HG03196 (cell line): ENCODE results near the gene TMEM229B.

Source experiments
- ATAC-seq: cut with Tn5 transposase; IDR thresholded peaks from one replicate; pipeline ENCODE4 v1.9.1; 2021; ENCODE audit not compliant: unreplicated experiment

The TMEM229B gene

DNA sequence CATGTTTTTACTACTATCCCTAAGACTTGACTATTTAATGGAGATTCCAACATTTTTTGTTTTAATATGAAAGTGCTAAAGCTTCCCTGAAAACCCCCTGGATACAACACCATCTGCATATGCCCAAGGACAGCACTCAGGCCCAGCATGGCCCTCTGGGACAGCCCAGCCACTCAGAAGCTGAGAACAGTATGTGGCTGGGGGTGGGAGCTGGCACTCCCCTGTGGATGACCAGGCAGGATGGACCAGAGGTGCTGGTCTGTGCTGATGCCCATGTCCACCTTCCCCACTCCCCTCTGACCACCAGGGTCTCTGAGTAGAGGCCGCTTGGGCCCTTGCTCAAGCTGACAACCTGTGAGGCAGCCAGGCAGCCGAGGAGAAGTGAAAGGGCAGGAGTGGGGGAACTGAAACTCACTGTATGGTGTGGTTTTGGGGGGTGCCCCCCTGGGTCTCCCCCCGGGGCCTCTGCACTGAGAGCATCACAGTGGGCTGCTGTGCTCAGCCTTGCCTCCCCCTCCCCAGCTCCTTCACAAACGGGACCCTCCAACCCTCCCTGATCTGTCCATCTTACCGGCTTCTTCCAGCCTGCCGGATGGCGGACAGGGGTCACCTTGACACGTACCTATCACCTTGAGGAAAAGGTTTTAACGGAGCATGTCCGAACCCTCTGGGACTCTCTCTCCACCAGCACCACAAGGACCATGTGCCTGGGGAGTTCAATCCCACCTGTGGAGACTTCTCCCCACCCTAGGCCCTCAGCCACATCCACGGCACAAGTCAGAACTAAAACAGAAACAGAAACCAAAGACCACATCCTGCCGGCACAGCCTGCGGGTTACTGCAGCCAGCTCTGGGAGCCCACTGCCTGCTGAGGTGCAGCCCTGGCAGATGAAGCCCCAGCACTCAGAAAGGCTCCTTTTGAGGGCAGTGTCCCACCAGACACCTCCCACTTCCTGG is at the start of gene TMEM229B:
Gene TMEM229B (minus strand): TSS at position 785 of the 957 bp plus-strand sequence. CDS start 14,798 bp downstream, outside the sequence.
- peak; percentile 89 for ATAC-seq

DNA sequence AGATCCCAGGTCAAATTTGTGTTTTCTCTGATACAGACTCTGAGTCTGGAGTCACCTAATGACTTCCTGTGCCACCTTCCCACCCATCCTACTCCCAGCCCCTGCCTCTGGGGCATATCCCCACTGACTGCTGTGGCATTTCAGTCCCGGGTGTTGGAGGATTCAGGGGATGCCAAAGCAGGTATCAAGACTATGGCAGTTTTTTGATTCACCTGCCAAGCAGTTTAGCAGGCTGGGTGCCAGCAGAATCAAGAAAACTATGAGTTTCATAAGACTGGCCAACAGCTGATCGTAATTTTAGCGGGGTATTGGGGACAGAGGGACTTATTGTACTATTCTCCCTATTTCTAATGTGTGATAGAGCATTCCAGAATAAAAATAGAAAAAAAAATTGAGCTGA is 49.2 kb upstream of the TMEM229B start:
- ATAC-seq: no peak

DNA sequence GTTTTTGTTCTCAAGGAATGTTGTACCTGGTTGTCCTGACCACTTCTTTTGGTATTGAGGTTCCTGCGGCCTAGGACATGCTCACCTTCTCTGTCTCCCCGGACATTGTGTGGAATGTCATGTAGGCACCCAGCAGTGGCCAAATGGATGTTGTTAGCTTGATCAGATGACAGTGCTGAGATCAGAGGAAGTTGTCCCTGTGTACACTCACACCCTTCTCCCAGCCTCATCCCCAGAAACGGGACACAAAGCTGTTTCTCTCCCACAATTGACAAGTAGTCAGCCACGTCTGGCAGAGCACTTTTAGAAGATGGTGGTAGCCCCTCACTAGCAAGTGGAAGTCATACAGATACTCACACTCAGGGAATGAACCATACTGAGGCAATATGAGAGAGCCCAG is 47.6 kb upstream of the TMEM229B start:
- ATAC-seq: no peak

DNA sequence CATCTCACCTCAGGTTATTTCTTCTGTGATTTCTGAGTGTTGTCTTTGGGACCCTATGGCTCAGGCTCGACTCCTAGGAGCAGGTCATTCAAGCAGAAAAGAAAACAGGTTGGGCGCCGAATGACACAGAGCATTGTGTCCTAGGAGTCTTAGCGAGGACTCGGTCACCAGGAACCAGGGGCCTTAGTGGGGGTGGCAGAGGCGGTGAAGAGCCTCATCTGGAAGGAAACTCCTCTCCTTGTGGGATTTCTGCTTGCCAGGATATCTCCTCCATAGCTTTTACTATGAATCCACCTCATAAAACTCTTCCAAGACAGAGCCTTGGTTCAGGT is 45.2 kb upstream of the TMEM229B start:
- no peak for ATAC-seq

DNA sequence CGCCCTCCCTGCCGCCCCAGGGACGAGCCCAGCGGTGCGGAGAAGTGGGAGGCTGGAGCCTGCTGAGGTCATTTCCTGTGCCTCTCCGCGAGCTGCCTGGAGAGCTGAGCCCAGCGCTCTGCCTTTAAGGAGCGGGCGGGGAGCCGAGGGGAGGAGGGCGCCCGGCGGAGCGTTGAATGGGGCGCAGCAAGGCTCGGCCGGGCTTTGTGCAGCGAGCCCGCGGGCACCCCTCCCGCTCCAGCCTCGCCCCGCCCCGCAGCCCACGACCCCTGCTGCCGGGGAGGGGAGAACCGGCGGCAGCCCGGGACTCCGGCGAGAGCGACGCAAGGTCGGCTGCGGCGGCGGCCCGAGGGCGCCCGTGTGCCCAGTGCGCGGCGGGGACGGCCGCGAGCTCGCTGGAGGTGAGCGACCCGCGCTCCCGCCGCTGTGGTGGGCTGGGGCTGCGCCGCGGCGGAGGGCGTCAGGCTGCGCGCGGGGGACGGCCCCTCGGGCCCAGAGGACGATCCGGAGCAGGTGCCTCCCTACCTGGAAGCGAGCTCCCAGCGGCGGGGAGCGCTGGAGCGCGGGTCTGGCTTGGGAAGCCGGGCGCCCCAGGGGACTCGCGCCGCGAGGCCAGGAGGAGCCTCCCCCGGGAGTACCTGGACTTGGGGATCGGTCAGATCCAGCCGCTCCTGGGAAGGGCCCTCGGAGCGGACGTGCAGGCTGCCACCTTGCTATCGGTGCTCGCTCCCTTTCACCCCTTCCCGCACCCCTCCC is 44.7 kb upstream of the TMEM229B start, which contains the start of gene PLEKHH1:
Gene PLEKHH1 (plus strand): TSS at position 293 of the 756 bp plus-strand sequence. CDS start 8,578 bp downstream, outside the sequence.
- ATAC-seq: peak; percentile 70

DNA sequence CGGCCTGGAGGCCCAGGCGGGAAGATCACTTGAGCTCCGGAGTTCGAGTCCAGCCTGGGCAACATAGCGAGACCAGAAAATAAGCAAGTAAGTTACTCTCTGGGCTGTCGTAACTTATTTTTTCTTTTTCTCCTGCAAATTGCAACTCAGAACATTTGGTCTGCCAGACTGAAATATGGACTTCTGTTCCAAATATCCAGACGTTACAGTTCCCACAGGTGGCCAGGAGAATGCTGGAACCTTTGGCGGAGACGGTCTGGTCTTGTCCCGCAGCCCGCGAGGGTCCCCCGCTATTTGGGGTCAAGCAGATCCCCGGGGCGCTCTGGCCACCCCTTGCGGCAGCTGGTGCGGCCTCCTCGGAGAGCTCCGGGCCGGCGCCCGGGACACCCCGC is 44.1 kb upstream of the TMEM229B start:
- no peak for ATAC-seq

DNA sequence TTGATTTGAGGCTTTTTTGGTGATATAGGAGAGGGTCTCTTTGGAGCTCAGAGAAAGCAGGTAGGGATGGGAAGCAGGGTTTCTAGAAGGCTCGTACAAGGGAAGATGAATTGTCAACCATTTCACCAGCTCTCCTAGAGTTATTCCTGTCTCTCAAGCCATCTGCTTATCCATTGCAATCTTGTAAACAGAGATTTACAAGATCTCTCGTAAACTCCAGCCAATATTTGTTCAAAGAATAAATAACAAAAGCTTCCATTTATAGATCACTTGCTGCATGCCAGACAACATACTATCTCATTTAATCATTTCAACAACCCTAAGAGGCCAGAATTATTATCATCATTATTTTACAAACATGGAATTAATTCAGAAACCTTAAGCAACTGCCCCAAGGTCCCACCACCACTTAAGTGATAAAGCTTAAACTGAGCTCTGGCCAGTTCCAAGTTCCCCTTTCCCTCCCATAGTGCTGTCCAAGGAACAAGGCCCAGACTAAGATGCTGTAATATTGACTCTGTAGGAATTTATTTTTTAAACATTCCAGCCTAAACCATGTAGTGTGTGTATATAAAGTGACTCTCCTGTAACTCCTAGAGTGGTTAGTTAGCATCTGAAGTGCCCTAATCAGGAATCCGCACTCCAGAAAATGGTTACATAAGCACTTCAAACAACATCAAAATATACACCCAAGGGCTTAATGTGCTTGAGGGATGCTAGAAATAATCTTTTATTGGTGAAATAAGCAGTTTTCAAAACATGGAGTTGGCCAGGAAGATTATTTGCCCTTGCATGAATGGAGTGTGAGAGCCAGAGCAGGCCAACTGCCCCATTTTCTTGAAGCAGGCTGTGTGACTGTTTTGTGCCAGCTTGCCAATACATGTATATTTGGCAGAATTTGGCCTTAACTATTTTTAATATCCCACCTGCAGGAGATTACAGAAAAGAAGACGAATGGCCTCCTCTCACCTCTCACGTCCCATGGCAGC is 41.7 kb upstream of the TMEM229B start:
- ATAC-seq: no peak

DNA sequence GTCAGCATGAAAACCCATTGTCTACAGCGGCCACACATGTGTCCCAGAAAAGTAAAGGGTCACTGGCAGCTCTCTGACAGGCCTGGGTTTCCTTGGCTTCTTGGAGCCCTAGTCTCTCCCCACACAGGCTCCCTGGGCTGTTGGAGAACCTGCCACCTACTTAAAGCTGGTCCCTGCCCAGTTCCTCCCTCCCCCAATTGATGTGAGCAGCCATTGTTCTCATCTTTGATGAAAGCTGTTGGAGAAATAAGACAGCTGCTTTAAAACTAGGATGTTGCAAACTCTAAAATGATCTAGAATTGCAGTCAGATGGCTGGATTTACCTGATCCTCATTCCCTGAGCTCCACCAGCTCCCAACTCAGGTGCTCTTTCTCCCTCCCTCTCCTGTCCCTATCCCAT is 39.8 kb upstream of the TMEM229B start:
- no peak for ATAC-seq

DNA sequence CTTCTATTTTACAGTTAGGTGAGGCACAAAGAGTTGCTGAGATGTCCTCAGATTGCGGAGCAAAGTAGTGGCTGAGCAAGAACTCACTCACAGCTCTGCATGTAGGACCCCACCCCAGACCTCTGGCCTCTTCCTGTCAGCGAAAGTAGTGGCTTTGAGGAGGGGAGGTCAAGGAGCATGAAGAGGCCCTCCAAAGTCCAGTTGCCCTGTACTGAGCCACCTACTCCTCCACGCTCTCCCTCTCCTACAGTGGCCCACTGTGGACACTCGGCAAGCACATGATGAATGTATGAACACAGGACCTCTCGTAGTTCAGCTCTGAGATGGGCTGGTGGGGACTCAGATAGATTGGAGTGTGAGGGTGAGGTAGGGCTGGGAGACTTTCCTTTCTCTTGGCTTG is 39.2 kb upstream of the TMEM229B start:
- no peak for ATAC-seq

DNA sequence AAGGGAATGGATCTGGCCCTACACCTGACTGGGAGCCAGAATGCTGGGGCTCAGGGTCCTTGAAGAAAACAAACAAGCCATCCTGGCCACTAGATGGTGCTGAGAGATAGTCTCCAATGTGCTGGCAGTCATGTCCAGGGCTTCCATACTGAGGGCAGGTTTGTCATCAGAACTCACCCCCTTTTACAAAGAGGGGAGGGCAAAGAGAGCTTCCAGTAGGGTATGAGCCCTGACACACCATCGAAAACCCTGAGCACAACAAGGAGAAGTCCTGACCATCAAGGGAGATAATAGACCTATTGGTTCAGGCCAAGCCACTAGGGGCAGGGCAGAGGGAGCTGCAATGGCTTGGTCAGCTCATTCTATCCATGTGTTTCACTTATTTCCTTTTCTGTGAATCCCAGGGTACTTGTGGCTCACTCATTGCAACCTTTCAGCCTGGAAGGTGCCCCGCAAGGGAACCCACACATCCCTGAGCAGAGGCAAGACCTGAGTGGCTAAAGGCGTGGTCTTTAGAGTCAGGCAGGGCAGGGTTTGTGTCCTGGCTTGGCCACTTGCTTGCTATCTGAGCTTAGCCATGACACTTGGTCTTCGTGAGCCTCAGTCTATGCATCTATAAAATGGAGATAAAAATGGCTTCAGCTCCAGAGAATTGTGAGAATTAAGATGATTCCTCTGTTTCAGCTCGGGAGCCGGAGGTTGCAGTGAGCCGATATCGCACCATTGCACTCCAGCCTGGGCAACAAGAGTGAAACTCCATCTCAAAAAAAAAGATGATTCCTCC is 38.3 kb upstream of the TMEM229B start:
- ATAC-seq: no peak

DNA sequence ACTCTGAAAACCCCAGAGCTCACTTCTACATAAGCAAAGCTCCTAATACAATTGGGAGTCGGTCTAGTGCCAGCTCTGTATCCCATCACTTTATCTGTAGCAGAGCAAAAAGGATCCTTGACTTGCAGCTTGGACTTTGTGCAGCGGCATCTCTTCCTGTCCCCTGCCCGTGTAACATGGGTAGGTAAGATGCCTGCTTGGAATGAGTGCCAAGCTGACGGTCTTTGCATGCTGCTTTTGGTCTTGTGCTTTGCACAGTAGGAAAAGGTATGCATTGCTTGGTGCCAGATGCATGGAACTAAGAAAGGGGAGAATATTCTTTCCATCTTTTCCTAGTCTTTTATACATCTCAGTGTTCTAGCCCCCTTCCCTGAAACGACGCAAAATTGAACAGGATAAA is 37.7 kb upstream of the TMEM229B start:
- ATAC-seq: no peak

DNA sequence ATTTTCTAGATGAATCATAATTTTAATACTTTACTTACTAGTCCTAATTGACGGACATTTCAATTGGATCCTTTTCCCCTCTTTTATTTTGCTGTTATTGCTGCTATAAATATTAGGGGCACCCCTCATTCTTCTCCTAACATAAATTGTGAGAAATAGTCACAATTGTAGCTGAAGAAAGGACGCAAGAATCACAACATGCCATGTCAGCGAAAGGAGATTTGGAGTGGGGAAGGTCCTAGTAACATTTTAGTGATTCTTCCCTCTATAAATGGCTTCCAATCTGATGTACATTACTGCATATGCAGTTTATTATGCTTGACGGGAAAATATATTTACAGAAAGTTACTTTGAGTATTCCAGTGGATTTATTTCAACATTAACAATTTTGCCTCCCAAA is 36.9 kb upstream of the TMEM229B start:
- no peak for ATAC-seq

DNA sequence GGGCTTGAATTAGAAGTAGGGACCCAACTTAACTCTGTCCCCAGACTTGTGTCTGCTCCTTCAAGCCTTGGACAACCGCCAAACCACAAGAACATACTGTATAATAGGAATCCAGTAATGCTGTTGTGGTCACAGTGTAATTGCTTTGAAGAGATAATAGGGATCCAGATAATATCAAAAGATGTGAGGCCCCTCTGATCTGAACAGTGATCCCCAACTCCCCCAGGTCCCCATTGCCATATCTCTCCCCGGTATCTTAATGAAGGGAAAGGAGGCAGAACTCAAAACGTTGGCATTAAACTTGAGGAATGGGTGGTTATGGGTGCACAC is 36.1 kb upstream of the TMEM229B start:
- no peak for ATAC-seq

DNA sequence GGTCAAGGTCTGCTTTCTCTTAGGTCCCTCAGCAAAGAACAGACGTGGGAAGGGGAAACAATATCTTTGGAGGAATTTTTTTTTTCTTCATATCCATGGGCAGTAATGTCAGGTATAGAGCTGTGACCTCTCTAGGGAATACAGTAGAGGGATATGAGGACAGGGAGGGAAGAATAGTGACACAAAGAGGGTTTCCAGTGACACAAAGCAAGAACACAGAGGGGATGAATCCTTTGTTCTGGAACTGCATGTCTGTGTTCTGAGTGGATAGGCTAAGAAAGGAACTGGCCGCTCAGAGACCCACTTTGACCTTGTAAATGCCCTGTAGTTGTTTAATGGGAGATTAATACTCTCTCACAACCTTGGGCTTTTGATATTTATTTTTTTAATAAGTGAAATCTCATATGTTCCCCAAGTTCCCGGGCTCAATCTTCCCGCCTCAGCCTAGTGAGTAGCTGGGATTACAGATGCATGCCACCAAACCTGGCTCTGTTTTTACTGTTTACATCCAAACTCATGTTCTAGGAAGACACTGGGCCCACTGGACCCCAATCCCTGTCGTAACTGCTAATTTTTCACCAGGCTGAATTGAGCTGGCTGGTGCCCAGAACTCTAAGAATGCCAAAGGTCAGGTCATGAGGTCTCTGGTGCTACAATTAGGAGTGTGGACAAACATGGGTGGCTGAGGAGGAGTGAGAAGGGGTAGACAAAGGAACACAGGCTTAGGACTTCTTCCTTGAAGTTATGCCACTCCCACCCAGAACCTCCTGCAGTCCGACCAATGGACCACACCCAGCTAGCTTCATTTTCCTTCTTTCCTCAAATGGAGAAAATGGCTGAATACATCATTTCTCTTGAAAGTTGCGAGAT is 35.5 kb upstream of the TMEM229B start:
- ATAC-seq: no peak

DNA sequence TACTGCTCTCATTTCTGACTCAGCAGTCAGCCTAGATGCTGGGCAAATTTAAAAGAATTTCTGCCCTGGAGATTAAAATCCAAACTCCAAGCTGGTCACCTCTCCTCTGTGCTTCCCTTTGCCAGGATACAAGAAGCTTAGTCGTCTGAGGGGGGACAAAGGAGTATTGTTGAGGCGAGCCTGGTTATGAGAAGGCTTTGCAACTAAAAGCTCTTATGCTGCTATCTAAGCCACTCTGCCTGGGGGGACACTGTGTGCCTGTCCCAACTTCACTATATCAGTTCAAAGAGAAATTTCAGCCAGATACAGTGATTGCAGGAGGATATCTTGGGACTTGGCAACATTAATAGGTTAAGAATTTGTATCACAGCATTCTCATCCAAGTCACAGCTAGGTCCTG is 33.7 kb upstream of the TMEM229B start:
- no peak for ATAC-seq

DNA sequence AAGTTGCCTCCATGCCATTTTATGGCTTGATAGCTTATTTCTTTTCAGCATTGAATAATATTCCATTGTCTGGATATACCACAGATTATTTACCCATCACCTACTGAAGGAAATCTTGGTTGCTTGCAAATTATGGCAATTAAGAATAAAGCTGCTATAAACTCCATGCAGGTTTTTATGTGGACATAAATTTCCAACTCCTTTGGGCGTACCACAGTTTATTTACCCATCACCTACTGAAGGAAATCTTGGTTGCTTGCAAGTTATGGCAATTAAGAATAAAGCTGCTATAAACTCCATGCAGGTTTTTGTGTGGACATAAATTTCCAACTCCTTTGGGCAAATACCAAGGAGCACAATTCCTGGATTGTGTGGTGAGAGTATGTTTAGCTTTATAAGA is 32.0 kb upstream of the TMEM229B start:
- ATAC-seq: no peak

DNA sequence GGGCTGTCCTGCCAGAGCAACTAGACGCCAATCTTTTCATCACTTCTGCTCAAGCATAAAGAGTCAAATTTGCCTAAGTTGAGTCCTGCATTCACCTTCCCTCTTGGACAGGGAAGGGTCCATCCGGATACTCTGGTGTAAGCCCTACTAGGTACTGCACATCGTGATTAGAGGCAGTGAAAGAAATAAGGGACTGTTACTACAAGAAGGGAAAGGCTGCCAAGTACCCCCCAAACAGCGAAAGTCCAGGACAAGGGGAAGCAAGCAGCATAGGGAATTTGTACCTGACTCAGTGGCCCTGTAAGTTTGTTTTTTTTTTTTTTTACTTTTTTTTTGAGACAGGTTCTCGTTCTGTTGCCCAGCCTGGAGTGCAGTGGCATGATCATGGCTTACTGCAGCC is 30.9 kb upstream of the TMEM229B start:
- no peak for ATAC-seq

DNA sequence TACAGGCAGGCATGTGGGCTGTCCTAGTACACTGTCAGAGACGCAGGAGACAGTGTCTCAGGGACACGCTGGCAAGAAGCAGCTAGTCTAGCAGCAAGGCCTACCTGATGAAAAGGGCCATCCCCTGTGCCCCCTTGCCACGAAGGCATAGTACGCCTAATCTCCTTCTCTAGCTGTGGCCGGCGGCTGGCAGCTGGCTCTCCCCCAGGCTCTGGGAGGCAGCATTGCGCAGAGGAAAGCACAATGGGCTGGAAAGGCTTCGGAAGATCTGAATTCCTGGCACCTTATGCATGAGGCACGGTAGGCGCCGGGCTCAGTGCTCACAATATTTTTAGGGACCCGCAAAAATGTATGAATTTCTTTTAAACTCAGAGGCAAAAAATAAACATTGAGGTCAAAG is 28.6 kb upstream of the TMEM229B start:
- ATAC-seq: no peak

DNA sequence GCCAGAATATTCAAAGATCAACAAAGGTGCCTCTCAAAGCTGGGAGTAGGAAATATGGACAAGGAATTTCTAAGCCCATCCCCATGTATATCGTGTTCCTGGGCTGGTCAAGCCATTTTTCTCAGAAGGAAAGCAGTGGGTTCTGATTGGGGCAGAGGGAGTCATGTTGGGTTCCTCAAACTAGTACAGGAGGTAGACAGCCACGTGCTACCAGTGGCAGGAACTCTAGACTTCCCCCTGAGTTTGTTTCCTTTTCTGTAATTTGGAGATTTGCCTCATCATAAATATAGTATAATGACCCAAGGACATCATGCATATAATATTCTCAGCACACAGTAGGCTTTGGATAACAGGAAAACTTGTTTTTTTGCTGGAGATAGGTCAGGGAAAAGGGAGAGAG is 28.2 kb upstream of the TMEM229B start:
- no peak for ATAC-seq
